GM21515 (cell line): Measurements from ENCODE around the gene ADPRHL1.
"Not testable (repeated sequence)": the region's sequence is repeated elsewhere in the genome, so short reads cannot be mapped to it uniquely, and the experiment has no call there.

Experiments
- ATAC-seq: cut with Tn5 transposase; IDR thresholded peaks from one replicate; pipeline ENCODE4 v1.9.1; 2021; ENCODE audit not compliant: unreplicated experiment

The ADPRHL1 gene

DNA sequence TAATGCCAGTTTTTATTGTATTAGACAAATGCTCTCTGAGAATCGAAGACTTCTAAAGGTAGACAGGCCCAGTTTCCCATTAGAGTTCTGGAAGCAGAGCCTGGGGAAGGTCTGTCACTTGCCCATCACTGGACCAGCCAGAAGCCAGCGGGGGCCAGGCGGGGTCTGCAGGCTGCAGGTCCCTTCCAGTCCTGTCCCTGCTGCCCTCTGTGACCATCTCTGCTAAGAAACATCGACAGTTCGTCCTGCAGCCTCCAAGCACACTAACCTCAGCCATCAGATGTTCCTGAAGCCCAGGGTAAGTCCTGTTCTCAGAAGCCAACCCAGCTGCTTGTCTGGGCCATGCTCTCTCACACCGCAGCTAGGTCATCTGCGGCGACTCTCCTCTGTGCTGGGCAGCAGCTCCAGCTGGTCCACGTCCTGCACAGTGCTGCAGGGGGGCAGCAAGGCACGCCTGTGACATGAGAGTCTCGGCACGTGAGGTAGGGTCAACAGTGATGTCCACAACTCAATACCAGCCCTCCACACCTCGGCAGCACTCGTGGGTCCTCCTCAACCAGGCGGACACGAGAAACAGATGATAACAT, 2.9 kb upstream of the ADPRHL1 start:
- no peak for ATAC-seq

- no peak for ATAC-seq
Observed at GRCh38 chr13:113455384-113455783, 2.1 kb upstream of the ADPRHL1 start.

DNA sequence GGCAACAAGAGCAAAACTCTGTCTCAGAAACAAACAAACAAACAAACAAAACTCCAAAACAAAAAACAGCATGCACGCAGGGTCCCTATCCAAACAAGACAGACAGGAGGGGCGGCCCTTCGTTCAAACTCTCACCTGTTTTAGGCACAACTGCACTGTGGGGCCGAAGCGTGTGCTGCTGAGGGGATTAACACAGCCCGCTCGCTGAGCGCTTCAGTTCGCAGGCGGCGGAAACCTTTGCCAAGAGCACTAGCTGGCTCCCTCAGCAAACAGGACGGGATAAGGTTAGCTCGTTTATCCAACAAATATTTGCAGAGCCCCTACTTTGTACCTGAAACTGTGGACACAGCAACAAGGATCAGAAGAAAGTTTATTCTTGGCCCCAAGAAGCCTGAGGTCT, 1.6 kb upstream of the ADPRHL1 start:
- ATAC-seq: no peak

- no peak for ATAC-seq
Observed at GRCh38 chr13:113452466-113452865, 822 bp downstream of the ADPRHL1 start.

DNA sequence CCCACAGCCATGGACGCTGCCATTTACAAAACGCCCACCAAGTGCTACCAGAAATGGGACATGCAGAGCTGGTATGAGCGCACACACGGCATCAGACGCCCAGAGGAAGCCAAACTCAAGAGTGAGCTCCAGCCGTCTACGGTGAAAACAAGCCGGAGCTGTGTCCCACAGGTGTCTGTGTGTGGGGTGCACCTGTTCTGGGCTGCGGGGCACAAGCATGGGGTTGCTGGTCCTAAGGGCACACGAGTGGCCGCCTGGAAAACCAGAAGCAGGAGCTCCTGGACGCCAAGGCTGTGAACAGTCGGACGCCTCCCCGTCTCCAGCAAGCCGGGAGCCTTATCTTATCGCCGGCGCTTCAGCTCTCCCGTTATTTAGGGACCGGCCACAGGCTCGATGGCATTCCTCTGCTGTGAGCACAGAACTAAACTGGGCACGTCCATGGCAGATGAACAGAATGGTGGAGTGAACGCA, 1.3 kb downstream of the ADPRHL1 start:
- no peak for ATAC-seq

DNA sequence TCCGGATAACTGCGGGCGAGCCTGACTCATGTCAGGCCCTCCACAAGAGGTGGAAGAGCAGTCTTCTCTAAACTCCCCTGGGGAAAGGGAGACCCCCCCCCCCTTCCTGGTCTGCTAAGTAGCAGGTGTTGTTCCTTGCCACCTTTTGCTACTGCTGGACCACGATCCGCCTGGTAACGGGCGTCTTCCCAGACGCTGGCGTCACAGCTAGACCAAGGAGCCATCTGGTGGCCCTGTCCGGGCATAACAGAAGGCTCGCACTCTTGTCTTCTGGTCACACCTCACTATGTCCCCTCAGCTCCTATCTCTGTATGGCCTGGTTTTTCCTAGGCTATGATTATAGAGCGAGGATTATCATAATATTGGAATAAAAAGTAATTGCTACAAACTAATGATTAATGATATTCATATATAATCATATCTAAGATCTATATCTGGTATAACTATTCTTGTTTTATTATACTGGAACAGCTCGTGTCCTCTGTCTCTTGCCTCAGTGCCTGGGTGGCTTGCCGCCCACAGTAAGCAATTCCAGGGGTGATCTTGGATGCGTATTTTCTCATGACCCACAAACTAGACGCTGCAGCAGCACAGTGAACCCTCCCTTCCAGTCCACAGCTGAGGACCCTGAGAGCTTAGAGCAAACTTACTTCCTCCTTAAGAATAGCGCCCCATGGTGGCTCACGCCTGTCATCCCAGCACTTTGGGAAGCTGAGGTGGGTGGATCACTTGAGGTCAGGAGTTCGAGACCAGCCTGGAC, 2.2 kb downstream of the ADPRHL1 start:
- not testable (repeated sequence) for ATAC-seq

DNA sequence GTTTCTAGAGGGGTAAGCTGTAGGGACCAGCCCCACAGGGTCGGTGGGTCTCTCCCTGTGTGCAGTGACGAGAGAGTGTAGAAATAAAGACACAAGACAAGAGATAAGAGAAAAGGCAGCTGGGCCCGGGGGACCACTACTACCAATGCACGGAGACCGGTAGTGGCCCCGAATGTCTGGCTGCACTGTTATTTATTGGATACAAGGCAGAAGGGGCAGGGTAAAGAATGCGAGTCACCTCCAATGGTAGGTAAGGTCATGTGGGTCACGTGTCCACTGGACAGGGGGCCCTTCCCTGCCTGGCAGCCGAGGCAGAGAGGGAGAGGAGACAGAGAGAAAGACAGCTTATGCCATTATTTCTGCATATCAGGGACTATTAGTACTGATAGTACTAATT, 2.9 kb downstream of the ADPRHL1 start:
- ATAC-seq: not testable (repeated sequence)

GRCh38 chr13:113449693-113450347, 3.5 kb downstream of the ADPRHL1 start:
- ATAC-seq: no peak

- peak; percentile 45 for ATAC-seq
Observed at GRCh38 chr13:113448885-113449692, 4.2 kb downstream of the ADPRHL1 start.

GRCh38 chr13:113448545-113448884, 4.8 kb downstream of the ADPRHL1 start:
- no peak for ATAC-seq

DNA sequence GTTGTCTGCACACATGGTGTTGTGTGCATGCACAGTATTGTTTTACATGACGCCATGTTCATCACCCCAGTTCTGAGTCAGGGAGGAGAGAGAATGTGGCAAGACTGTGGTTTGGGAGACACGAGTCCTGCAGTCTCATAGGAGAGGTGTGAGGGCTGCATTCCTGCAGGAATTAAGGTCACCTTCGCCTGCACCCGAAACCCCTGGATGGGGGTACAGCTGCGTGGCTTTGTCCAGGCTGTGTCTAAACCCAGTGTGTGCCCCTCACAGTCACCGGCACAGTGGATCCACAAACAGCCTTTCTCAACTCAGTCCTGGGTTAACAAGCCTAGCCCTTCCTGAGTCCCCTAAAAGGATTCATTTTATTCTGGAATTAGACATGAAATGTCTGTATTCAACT, 5.7 kb downstream of the ADPRHL1 start:
- no peak for ATAC-seq

- ATAC-seq: peak; percentile 9
Observed at GRCh38 chr13:113446488-113446854, 6.8 kb downstream of the ADPRHL1 start.

DNA sequence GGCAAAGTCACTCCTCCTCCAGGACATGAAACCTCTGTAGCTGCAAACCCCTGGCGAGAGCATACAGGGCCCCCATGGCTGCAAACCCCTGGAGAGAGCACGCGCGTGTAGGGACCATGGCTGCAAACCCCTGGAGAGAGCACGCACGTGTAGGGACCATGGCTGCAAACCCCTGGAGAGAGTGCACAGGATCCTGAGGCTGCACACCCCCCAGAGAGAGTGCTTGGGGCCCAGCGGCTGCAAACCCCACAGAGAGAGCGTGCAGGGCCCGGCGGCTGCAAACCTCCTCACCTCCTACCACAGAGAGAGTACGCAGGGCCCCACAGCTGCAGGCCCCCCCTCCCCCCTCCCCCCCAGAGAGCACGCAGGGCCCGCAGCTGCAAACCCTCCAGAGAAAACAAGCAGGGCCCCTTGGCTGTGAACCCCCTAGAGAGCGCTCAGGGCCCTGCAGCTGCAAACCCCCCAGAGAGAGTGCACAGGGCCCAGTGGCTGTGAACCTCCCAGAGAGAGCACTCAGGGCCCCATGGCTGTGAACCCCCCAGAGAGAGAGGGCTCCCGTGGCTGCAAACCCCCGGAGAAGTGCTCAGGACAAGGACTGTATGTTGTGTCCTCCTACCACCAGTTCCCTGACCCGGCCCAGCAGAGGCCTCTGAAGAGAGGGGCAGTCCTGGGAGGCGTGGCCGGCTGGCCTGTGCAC, 7.3 kb downstream of the ADPRHL1 start:
- peak; percentile 58 for ATAC-seq

DNA sequence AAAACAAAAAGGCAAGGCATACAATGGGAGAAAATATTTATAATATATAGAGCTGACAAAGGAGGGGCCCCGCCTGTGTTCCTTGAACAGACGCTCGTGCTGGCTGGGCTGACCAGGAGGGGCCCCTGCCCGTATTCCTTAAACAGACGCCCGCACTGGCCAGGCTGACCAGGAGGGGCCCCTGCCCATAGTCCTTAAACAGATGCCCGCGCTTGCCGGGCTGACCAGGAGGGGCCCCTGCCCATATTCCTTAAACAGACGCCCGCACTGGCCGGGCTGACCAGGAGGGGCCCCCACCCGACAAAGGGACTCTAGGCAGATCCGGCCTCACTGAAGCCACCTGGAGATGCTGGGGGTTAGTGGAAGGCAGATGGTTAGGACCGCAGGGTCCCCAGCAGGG, 9.3 kb downstream of the ADPRHL1 start:
- ATAC-seq: no peak

DNA sequence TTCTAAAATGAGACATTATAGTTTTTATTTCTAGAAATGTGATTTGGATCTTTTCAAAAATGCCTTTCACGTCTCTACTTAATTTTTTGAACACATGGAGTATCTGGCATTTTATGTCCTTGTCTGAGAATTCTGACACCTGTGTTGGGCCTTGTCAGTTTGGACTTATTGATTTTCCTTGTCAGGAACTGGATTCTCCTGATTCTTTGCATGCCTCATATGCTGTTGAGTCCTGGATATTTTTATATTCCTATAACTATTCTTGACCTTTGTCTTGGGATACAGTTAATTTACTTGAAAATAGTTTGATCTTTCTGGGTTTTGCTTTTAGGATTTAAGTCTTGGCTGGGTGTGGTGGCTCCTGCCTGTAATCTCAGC, 10.3 kb downstream of the ADPRHL1 start:
- ATAC-seq: no peak

- ATAC-seq: no peak
Observed at GRCh38 chr13:113442354-113442984, 10.8 kb downstream of the ADPRHL1 start.

DNA sequence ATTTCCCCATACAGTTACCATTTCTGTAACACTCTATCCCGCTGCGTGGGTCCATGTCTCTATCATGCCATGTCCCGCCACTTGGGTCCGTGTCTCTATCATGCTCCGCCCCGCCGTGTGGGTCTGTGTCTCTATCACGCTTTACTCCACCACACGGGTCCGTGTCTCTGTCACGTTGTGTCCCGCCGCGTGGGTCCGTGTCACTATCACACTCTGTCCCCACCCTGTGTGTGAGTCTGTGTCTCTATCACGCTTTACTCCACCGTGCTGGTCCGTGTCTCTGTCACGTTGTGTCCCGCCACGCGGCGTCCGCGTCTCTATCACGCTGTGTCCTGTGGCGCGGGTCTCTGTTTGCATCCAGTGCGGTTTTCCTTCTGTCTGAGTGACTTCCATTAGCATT, 11.6 kb downstream of the ADPRHL1 start:
- no peak for ATAC-seq

DNA sequence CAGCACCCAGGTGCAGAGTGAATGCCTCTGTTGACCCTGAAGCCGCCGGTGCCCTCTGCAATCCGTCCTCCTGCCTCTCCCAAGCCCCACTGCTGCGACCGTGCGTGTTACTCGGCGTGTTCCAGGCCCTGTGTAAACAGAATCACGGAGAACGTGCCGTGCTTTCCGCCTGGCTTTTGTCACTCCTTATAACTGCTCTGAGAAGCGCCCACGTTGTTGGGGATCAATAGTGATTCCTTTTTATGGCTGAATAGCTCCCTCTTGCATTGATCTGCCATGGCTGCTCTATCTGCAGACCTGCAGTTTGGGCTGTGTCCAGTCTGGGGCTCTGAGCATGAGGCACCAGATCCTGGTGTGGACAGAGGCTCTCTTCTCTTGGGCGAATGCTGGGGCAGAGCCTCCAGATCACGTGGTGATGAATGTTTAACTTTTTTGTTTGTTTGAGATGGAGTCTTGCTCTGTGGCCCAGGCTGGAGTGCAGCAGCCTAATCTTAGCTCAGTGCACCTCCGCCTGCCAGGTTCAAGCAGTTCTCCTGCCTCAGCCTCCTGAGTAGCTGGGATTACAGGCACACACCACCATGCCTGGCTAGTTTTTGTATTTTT, 15.8 kb downstream of the ADPRHL1 start:
- ATAC-seq: no peak

- ATAC-seq: not testable (repeated sequence)
Observed at GRCh38 chr13:113436866-113437265, 16.4 kb downstream of the ADPRHL1 start.

DNA sequence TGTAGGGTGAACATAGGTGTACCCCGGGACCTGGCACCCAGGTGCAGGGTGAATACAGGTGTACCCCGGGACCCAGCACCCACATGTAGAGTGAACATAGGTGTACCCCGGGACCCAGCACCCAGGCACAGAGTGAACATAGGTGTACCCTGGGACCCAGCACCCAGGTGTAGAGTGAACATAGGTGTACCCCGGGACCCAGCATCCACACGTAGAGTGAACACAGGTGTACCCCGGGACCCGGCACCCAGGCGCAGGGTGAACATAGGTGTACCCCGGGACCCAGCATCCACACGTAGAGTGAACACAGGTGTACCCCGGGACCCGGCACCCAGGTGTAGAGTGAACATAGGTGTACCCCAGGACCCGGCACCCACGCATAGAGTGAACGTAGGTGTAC, 17.4 kb downstream of the ADPRHL1 start:
- not testable (repeated sequence) for ATAC-seq
